HG03354 (cell line): ENCODE data around the gene ANKRD18A.
"Not testable (repeated sequence)": the region's sequence is repeated elsewhere in the genome, so short reads cannot be mapped to it uniquely, and the experiment has no call there.

ENCODE experiments used
- ATAC-seq: cut with Tn5 transposase; IDR thresholded peaks from one replicate; pipeline ENCODE4 v1.9.1; 2021; ENCODE audit warnings: mild to moderate bottlenecking; ENCODE audit not compliant: unreplicated experiment, poor library complexity, severe bottlenecking

ANKRD18A gene

GRCh38 chr9:38554966-38555365 is 65.4 kb downstream of the ANKRD18A start:
- ATAC-seq = not testable (repeated sequence)

GRCh38 chr9:38553019-38553418 is 67.4 kb downstream of the ANKRD18A start:
- ATAC-seq = not testable (repeated sequence)

- ATAC-seq = not testable (repeated sequence)
These were observed 73.8 kb downstream of the ANKRD18A start for GRCh38 chr9:38546497-38547163.

GRCh38 chr9:38540535-38540934 is 79.9 kb downstream of the ANKRD18A start:
- not testable (repeated sequence) for ATAC-seq

- no peak for ATAC-seq
These were observed 91.1 kb downstream of the ANKRD18A start for GRCh38 chr9:38529317-38529716.

GRCh38 chr9:38527503-38527902 is 92.9 kb downstream of the ANKRD18A start:
- no peak for ATAC-seq

GRCh38 chr9:38526591-38526990 is 93.8 kb downstream of the ANKRD18A start:
- no peak for ATAC-seq

GRCh38 chr9:38523121-38523520 is 97.3 kb downstream of the ANKRD18A start:
- ATAC-seq = no peak

- ATAC-seq = no peak
These were observed 98.6 kb downstream of the ANKRD18A start for GRCh38 chr9:38521762-38522161.
